D721Med (cell line): ENCODE measurements around the gene PHF12.

Experiments
- DNase-seq: peaks from one replicate; pipeline ENCODE4 v3.0.0; 2011; ENCODE audit warnings: low spot score; ENCODE audit not compliant: insufficient read length
- FAIRE-seq: peaks from 2 replicates; lab custom pipeline; 2011; peaks lifted over from hg19 to GRCh38; lab: Jason Lieb, UNC
- TF ChIP-seq, protein P1 (sequence below): IDR thresholded peaks from 2 replicates; pipeline ENCODE4 v1.5.1; 2012; ENCODE audit warnings: mild to moderate bottlenecking, control low read depth; ENCODE audit not compliant: insufficient read depth; ENCODE audit errors: missing control alignments

PHF12 gene

DNA sequence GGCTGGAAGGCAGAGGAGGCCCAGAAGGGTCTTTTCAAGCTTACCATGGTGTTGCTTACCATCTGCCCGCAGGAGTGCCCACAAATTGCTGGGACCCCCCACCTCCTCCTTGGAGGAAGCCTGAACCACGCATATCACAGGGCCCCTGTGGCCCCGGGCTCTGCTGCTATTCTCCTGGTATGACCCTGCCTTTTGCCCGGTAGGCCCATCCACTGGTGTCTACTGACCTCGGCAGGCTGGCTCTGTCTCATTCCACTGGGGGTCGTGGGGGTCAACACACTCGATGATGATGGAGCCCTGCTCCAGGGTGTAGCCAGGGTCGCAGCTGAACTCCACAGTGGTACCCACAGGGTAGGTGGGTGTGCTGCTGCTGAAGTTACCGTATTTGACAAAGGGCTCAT, 8.2 kb upstream of the PHF12 start:
- no peak for FAIRE-seq
- TF ChIP-seq, protein P1, sequence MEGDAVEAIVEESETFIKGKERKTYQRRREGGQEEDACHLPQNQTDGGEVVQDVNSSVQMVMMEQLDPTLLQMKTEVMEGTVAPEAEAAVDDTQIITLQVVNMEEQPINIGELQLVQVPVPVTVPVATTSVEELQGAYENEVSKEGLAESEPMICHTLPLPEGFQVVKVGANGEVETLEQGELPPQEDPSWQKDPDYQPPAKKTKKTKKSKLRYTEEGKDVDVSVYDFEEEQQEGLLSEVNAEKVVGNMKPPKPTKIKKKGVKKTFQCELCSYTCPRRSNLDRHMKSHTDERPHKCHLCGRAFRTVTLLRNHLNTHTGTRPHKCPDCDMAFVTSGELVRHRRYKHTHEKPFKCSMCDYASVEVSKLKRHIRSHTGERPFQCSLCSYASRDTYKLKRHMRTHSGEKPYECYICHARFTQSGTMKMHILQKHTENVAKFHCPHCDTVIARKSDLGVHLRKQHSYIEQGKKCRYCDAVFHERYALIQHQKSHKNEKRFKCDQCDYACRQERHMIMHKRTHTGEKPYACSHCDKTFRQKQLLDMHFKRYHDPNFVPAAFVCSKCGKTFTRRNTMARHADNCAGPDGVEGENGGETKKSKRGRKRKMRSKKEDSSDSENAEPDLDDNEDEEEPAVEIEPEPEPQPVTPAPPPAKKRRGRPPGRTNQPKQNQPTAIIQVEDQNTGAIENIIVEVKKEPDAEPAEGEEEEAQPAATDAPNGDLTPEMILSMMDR, result no peak
- DNase-seq, result no peak

GRCh38 chr17:28958820-28959455, 7.6 kb upstream of the PHF12 start:
- DNase-seq (no peak), FAIRE-seq (no peak)
- TF ChIP-seq, protein P1, result no peak

- FAIRE-seq (no peak), DNase-seq (no peak)
- TF ChIP-seq, protein P1, result no peak
Measured at GRCh38 chr17:28957992-28958355, 6.7 kb upstream of the PHF12 start.

- FAIRE-seq (no peak), DNase-seq (no peak)
- TF ChIP-seq, protein P1, result no peak
Measured at GRCh38 chr17:28957277-28957991, 6.1 kb upstream of the PHF12 start.

DNA sequence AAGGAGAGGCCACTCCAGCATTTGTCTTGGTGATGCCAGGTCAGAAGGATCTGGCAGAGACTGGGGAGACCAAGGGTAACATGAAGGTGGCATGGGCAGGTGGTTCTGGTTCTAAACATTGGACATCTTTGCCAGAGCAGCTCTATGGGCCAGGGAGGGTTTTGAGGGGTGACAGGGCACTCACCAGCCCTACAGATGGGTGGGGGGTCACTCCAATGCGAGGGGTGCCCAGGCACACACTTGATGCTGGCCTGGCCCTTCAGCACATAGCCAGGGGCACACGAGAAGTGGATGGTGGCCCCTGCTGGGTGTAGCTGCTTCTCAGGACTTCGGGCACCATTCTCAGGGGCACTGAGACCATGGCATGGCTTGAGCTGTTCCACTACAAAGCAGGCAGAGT, 5.5 kb upstream of the PHF12 start:
- DNase-seq (peak; percentile 10), FAIRE-seq (no peak)
- TF ChIP-seq, protein P1, result no peak

DNA sequence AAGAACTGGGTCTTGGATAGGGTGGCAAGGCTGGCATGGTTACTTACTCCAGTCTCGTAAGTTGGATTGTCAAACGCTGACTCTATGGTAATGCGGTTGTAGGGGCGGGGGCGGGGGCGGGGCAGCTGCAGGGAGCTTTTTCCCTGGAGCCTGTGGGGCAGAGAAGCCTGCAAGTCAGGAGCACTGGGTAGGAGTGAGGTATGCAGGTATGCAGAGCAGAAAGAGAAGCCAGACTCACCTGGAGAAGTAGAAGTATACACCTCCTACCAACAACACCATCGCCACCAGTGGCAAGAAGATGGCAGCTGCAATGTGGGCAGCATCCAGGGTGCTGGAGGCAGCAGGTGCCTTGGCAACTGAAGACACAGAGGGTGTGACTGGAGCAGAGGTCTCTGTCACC, 4.8 kb upstream of the PHF12 start:
- no peak for FAIRE-seq
- TF ChIP-seq, protein P1, result no peak
- no peak for DNase-seq

- DNase-seq (no peak), FAIRE-seq (no peak)
- TF ChIP-seq, protein P1, result no peak
Measured at GRCh38 chr17:28955408-28955807, 4.1 kb upstream of the PHF12 start.
